HL-60/S4 treated with phorbol 12-myristate 13-acetate at 8.2 ng/mL for 4 days and 3 days (cell line): ENCODE results near the gene RREB1.

Experiments used
- in situ Hi-C: fragments of 300-500 bp; cut with MboI; formaldehyde crosslinking; loops from 2 replicates; pipeline ENCODE4 v1.15.0; 2022; ENCODE audit warnings: low sequenced_read_pairs

Gene RREB1

GRCh38 chr6:7185561-7185960 is 77.8 kb downstream of the RREB1 start:
- in situ Hi-C loops: no loop called here

- in situ Hi-C loops: no loop called here
These were observed 80.7 kb downstream of the RREB1 start for GRCh38 chr6:7188492-7188891.

- in situ Hi-C loops: no loop called here
These were observed 81.5 kb downstream of the RREB1 start for GRCh38 chr6:7189101-7189758.

- in situ Hi-C loops: no loop called here
These were observed 83.0 kb downstream of the RREB1 start for GRCh38 chr6:7190791-7191190.

GRCh38 chr6:7193122-7193521 is 85.4 kb downstream of the RREB1 start:
- in situ Hi-C loops: no loop called here

- in situ Hi-C loops: no loop called here
These were observed 86.9 kb downstream of the RREB1 start for GRCh38 chr6:7194657-7195056.

GRCh38 chr6:7195339-7196018 is 87.7 kb downstream of the RREB1 start:
- in situ Hi-C loops: no loop called here

- in situ Hi-C loops: no loop called here
These were observed 88.2 kb downstream of the RREB1 start for GRCh38 chr6:7196019-7196402.

- in situ Hi-C loops: no loop called here
These were observed 89.0 kb downstream of the RREB1 start for GRCh38 chr6:7196685-7197283.

GRCh38 chr6:7197747-7198146 is 90.0 kb downstream of the RREB1 start:
- in situ Hi-C loops: no loop called here

- in situ Hi-C loops: no loop called here
These were observed 91.4 kb downstream of the RREB1 start for GRCh38 chr6:7198833-7199800.

GRCh38 chr6:7200598-7201443 is 93.1 kb downstream of the RREB1 start:
- in situ Hi-C loops: no loop called here

- in situ Hi-C loops: no loop called here
These were observed 93.6 kb downstream of the RREB1 start for GRCh38 chr6:7201444-7201731.

- in situ Hi-C loops: no loop called here
These were observed 94.2 kb downstream of the RREB1 start for GRCh38 chr6:7201732-7202541.

- in situ Hi-C loops: no loop called here
These were observed 95.2 kb downstream of the RREB1 start for GRCh38 chr6:7202950-7203349.

GRCh38 chr6:7203939-7204338 is 96.2 kb downstream of the RREB1 start:
- in situ Hi-C loops: no loop called here

GRCh38 chr6:7204726-7205125 is 97.0 kb downstream of the RREB1 start:
- in situ Hi-C loops: no loop called here

GRCh38 chr6:7207720-7208119 is 100.0 kb downstream of the RREB1 start:
- in situ Hi-C loops: no loop called here

GRCh38 chr6:7213416-7213815 is 105.7 kb downstream of the RREB1 start:
- in situ Hi-C loops: no loop called here

GRCh38 chr6:7214468-7214867 is 106.7 kb downstream of the RREB1 start:
- in situ Hi-C loops: no loop called here
